Measurements from ENCODE around the gene TNRC6A.
"Not testable (repeated sequence)": the region's sequence is repeated elsewhere in the genome, so short reads cannot be mapped to it uniquely, and the experiment has no call there.

The TNRC6A gene

GRCh38 chr16:24749310-24749709, 19.9 kb downstream of the TNRC6A start:
- TF ChIP-seq, protein P1, sequence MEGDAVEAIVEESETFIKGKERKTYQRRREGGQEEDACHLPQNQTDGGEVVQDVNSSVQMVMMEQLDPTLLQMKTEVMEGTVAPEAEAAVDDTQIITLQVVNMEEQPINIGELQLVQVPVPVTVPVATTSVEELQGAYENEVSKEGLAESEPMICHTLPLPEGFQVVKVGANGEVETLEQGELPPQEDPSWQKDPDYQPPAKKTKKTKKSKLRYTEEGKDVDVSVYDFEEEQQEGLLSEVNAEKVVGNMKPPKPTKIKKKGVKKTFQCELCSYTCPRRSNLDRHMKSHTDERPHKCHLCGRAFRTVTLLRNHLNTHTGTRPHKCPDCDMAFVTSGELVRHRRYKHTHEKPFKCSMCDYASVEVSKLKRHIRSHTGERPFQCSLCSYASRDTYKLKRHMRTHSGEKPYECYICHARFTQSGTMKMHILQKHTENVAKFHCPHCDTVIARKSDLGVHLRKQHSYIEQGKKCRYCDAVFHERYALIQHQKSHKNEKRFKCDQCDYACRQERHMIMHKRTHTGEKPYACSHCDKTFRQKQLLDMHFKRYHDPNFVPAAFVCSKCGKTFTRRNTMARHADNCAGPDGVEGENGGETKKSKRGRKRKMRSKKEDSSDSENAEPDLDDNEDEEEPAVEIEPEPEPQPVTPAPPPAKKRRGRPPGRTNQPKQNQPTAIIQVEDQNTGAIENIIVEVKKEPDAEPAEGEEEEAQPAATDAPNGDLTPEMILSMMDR (conservative IDR thresholded peaks at IDR 0.05; ENCODE audit: low read depth): no peak
- POLR2A ChIA-PET (ENCODE audit: low non-redundant PET): no interaction called here
- CTCF ChIA-PET: no interaction called here

DNA sequence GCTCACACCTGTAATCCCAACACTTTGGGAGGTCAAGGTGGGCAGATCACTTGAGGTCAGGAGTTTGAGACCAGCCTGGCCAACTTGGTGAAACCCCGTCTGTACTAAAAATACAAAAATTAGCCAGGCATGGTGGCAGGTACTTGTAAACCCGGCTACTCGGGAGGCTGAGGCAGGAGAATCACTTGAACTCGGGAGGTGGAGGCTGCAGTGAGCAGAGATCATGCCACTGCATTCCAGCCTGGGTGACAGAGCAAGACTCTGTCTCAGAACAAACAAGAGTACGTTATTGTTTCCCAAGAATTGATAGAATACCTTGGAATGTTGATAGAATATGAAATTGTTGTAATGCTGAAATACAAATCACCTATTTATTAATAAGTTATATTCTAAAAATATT, 20.4 kb downstream of the TNRC6A start:
- H3K27ac ChIP-seq; CTCF ChIA-PET; DNase-seq (ENCODE audit: low spot score); POLR2A ChIA-PET (ENCODE audit: low non-redundant PET): not testable (repeated sequence)

More at GRCh38 chr16:24749310-24749709, 19.9 kb downstream of the TNRC6A start:
- H3K27ac ChIP-seq: no peak overlapping the region
- DNase-seq (ENCODE audit: low spot score): no peak

DNA sequence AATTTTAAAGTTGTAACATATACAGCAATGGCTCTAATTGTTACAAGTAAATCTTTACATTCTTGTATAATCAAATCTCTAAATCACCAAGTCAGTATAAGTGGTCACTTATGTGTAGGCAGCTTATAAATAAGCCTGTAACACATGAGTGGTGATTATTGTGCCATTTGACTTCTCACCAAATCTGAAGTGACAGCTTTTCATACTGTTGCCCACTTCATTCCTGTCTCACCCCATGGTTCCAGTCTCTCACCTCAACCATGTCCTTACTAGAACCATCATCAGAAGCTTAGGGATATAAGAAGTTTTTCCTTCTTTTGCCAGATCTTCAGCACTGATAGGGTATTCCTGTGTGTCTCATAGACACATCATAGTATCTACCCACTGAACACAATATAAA, 23.5 kb downstream of the TNRC6A start:
- TF ChIP-seq, protein P1 (conservative IDR thresholded peaks at IDR 0.05; ENCODE audit: low read depth): no peak
- POLR2A ChIA-PET (ENCODE audit: low non-redundant PET): interaction anchor here (0.5 kb wide), 1 partner anchor 225 kb away, joined by 5 read pairs; no protein-coding TSS in a partner anchor
- H3K27ac ChIP-seq: no peak overlapping the region
- no peak for DNase-seq (ENCODE audit: low spot score)
- CTCF ChIA-PET: interaction anchor here (0.7 kb wide), 1 partner anchor 25 kb away, joined by 4 read pairs; no protein-coding TSS in a partner anchor

DNA sequence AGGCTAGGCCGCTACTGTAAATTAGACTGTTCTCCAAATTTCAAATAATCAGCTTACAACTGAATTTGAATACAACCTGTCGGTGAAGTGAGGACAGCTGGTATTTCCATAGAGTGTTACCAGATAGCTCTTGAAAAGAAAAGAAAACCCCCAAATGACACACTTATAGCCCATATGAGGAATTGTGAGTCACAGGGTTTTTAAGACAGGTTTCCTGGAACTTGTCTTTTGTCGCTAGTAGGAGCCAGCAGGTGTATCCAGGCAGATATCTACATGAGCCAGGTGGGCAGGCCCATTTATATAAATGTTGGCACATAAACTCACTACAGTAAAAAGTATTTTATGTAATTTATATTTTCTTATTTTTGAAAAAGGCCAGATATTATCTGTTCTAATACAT, 24.0 kb downstream of the TNRC6A start:
- TF ChIP-seq, protein P1 (conservative IDR thresholded peaks at IDR 0.05; ENCODE audit: low read depth): no peak
- POLR2A ChIA-PET (ENCODE audit: low non-redundant PET): interaction anchor here (0.5 kb wide), 1 partner anchor 225 kb away, joined by 5 read pairs; no protein-coding TSS in a partner anchor
- no peak overlapping the region for H3K27ac ChIP-seq
- CTCF ChIA-PET: interaction anchor here (0.7 kb wide), 1 partner anchor 25 kb away, joined by 4 read pairs; no protein-coding TSS in a partner anchor
- no peak for DNase-seq (ENCODE audit: low spot score)

- CTCF ChIA-PET: interaction anchor here (0.6 kb wide), 1 partner anchor 126 kb away, joined by 6 read pairs; no protein-coding TSS in a partner anchor
- DNase-seq (ENCODE audit: low spot score): no peak
- no peak overlapping the region for H3K27ac ChIP-seq
- TF ChIP-seq, protein P1 (conservative IDR thresholded peaks at IDR 0.05; ENCODE audit: low read depth): no peak
- POLR2A ChIA-PET (ENCODE audit: low non-redundant PET): no interaction called here
Observed at GRCh38 chr16:24754543-24754942, 25.1 kb downstream of the TNRC6A start.

DNA sequence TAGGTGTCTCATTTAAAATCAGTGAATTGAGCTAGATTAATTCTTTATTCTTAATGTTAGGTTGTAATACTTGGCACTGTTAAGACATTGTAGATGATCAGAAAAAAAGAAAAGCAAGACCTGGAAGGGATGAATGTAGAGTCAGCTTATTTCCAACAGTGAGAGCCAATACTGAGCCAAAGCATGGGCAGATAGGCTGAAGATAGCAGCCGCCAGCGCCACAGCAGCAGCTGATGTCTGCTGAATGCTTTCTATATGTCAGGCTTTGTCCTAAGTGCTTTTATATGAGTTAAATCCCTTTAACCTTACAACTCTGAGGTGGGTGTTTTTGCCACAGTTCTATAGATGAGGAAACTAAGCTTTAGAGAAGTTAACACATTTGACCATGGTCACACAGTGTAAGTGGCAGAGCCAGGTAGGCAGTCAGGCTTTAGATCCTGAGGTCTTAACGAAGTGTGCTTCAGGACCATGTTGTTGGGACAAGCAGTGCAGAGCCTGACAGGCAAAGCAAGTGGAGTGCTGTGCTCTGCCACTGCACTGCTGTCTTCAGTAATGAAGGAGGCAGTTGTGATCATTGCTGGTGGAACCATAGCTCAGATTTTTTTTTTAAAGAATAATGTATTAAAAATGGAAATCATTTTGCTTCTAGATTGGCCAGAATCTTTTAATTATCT, 25.9 kb downstream of the TNRC6A start:
- TF ChIP-seq, protein P1 (conservative IDR thresholded peaks at IDR 0.05; ENCODE audit: low read depth): no peak
- DNase-seq (ENCODE audit: low spot score): no peak
- POLR2A ChIA-PET (ENCODE audit: low non-redundant PET): no interaction called here
- CTCF ChIA-PET: no interaction called here
- H3K27ac ChIP-seq: no peak overlapping the region

GRCh38 chr16:24758373-24758772, 28.9 kb downstream of the TNRC6A start:
- TF ChIP-seq, protein P1 (conservative IDR thresholded peaks at IDR 0.05; ENCODE audit: low read depth): no peak
- ChIA-PET POLR2A (ENCODE audit: low non-redundant PET) (no interaction called here), CTCF (no interaction called here)
- DNase-seq (ENCODE audit: low spot score): no peak
- no peak overlapping the region for H3K27ac ChIP-seq

Data from RWPE1 (cell line).